OCI-LY3 (cell line): ENCODE measurements around the gene DHRSX.

Experiments used
- CTCF ChIP-seq: fragments of 200-600, 300-600 bp; sonication (generic); IDR thresholded peaks from 2 replicates; pipeline ENCODE4 v1.5.1; 2014; ENCODE audit warnings: antibody characterized with exemption, low read length, low read depth
- EZH2phosphoT487 ChIP-seq: fragments of 200-600 bp; shearing (Covaris generic); IDR thresholded peaks from 2 replicates; pipeline ENCODE4 v1.6.1; 2018; ENCODE audit warnings: antibody characterized with exemption, mixed run types, low read depth

GRCh38 chrX:2371026-2371711 lies 129.6 kb downstream of the DHRSX start:
- no peak for TF ChIP-seq CTCF
- TF ChIP-seq EZH2phosphoT487 = no peak
